Measurements from ENCODE around the gene ICE1. TPM values are rescaled to one million over a fixed set of nuclear protein-coding genes. Genes with fewer than 3 reads are reported as not detected.

Gene ICE1, protein sequence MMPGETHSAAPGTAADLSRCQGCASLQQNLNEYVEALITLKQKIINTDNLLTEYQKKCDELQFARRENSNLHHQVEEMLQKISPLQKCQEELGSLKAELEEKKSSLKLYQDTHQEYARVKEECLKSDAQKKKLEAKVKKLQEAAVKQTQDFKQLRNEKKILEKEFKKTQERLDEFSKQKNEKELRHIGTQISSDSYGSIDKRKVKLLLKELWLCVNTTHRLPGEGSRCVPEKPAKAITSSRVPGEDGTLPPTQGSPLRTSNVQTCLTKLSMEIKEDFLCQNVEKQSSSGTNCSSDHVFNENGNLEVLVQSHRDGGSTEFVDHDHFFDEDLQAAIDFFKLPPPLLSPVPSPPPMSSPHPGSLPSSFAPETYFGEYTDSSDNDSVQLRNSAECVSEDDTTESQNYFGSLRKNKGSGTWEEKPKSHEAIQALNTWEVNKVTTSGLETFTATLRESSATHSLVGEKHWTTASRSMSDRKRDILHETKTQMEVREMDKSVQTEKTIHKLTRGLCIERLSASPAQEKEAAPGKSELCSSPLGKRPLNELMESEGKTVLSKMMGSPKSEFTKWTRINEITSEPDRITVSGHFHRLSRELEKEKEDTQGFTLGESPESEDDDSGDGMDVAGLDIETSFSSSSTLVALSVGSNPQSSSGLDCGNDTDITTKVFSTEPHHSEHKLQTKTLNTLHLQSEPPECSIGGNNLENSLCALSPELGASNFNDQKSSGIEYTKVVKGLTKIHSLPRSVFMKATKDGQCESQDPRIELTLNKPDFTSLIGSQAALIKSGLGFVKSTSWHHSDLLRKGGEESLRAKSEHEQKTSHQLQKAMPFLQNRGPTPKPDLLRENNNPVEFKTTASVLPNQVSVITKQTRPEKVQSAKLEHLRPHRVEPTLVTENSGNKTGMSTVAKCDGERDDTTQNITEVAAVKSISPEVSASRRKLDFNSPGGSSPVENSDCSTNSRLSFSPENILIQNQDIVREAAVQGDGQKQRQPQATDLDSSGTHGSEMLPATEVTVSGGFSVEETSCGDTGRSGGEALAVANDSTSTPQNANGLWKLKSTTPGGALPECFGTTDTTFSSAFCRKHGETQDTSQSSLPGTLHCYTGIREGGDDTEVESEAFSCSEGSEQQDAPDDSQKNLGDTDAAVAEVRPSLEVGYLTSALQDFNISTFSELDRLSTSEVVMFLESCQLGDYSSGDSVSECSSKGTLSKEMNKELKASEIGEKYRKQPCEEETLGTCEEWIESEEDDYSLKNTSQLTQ (N-terminal part only)
- 15.7 TPM for polyA plus RNA-seq (2013, experiment 1 of 2)
- 16.4 TPM for polyA plus RNA-seq (2013, experiment 2 of 2)

DNA sequence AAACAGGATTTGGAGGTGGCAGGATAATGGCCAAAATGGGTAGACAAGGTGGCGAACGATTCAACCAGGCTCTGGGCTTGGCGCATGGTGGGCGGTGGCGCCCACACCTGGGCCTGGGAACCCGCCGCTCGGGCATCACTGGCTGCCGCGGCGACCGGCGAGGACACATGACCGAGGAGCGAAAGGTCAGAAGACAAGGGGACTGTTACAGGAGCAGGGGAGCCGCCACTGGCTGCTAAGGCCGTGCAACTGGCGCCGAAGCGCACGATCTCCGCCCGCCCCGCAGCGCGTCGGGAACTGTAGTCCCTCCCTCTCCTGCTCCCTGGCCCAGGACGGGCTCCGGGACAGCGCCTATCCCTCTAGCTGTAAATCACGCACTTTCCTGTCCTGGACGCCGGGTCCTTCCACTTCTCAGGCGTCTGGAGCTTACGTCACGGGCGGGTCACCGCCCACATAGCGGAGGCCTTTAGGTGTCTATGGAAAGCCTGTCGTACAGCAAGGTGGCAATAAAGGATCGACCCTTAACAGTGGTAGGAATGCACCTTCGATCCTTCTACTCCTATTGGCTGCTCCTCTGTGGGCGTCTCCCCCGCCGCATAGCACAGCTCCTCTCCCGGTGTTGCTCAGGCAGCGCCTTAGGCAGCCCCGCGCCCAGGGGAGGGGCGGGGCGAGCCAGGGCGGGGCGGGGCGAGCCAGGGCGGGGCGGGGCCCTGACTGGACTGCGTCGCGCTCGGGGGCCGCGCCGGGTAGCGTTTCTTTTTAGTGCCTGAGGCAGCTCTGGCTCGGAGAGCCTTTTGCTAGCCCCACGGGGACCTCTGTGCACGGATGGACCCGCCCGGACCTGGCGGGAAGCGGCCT lies at the start of gene ICE1:
ICE1 (plus strand) TSS at position 717 of the 858 bp plus-strand sequence. CDS start 239 bp downstream, outside the sequence.
- WGBS, 2 donors (ENCODE audit: extremely low coverage in 2 of 2, insufficient read length in 2 of 2, insufficient replicate concordance in 1 of 2): no CpG with 5 or more reads among the region's 71 CpGs

DNA sequence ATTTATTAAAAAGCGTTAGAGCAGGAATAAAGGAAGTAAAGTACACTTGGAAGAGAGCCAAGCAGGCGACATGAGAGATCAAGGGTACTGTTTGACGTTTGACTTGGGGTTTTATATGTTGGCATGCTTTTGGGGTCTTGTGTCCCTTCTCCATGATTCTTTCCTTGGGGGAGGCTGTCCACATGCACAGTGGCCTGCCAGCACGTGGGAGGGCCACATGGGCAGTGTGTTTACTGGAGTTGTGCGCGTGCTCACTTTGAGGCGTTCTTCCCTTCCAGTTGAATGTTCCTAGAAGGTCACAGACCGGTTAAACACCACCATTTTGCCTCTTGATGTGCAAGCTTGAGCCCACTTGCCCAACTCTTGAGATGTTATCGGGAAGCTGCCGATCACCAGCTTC lies 49.5 kb upstream of the ICE1 start:
- no peak for DNase-seq (ENCODE audit: low spot score)
- Histone ChIP-seq H3K79me1 (ENCODE audit: low read depth, low read length) (no peaks in the 10 kb centered on the region), H3K23ac (ENCODE audit: low read depth, low read length, poor library complexity) (no peak overlapping the region), H2BK5ac (ENCODE audit: low read length) (no peak overlapping the region), H3K9ac (ENCODE audit: low read depth, low read length, poor library complexity) (no peak overlapping the region), H2BK15ac (ENCODE audit: low read length) (no peak overlapping the region), H3K4me3 (ENCODE audit: low read length in 2 of 2) (no peak overlapping the region), H2BK12ac (ENCODE audit: low read length) (no peak overlapping the region), H3K36me3 (replicated peaks in 1 of 2; ENCODE audit: control insufficient read depth in 2 of 2, insufficient read depth in 2 of 2, low read length in 2 of 2) (no peaks in the 10 kb centered on the region), H2AFZ (ENCODE audit: low read length) (no peak overlapping the region), H3K18ac (ENCODE audit: low read length) (no peak overlapping the region), H2BK120ac (ENCODE audit: low read depth, low read length) (no peak overlapping the region), H3K27ac (replicated peaks; ENCODE audit: low read length) (no peak overlapping the region), H3K4me2 (ENCODE audit: insufficient read depth, low read length, poor library complexity, severe bottlenecking) (no peak overlapping the region), H3K4me1 (ENCODE audit: control insufficient read depth in 2 of 2, insufficient read depth in 1 of 2, low read depth in 1 of 2, low read length in 2 of 2) (peaks cover 0 to 1% of the 10 kb centered on the region in 2 donors), H4K91ac (ENCODE audit: low read depth, low read length, poor library complexity) (no peak overlapping the region), H3K4ac (ENCODE audit: low read length) (no peak overlapping the region), H3K14ac (ENCODE audit: low read length) (no peak overlapping the region), H2AK5ac (ENCODE audit: low read depth, low read length) (no peak overlapping the region), H4K8ac (ENCODE audit: low read depth, low read length) (no peak overlapping the region), H3K27me3 (ENCODE audit: control insufficient read depth in 3 of 3, insufficient read depth in 3 of 3, low read depth in 1 of 3, low read length in 3 of 3) (no peaks in the 10 kb centered on the region), H3K9me3 (replicated peaks in 1 of 2; ENCODE audit: control insufficient read depth in 2 of 2, insufficient read depth in 1 of 2, low read depth in 1 of 2, low read length in 2 of 2) (no peaks in the 10 kb centered on the region)
- WGBS, 2 donors (ENCODE audit: extremely low coverage in 2 of 2, insufficient read length in 2 of 2, insufficient replicate concordance in 1 of 2): no CpG with 5 or more reads among the region's 10 CpGs

More for the DNA sequence above, at the start of gene ICE1:
- Histone ChIP-seq H3K9ac (ENCODE audit: low read depth, low read length, poor library complexity) (peak within 1 kb of the TSS; percentile 83), H3K27me3 (ENCODE audit: control insufficient read depth in 3 of 3, insufficient read depth in 3 of 3, low read depth in 1 of 3, low read length in 3 of 3) (no peaks in the 10 kb centered on the region), H2BK15ac (ENCODE audit: low read length) (no peak within 1 kb of the TSS), H2BK120ac (ENCODE audit: low read depth, low read length) (no peak within 1 kb of the TSS), H4K8ac (ENCODE audit: low read depth, low read length) (no peak within 1 kb of the TSS), H4K91ac (ENCODE audit: low read depth, low read length, poor library complexity) (no peak within 1 kb of the TSS), H3K4me2 (ENCODE audit: insufficient read depth, low read length, poor library complexity, severe bottlenecking) (peak within 1 kb of the TSS; percentile 80), H3K14ac (ENCODE audit: low read length) (peak within 1 kb of the TSS; percentile 14), H2AFZ (ENCODE audit: low read length) (peak within 1 kb of the TSS; percentile 86), H3K4ac (ENCODE audit: low read length) (no peak within 1 kb of the TSS), H2AK5ac (ENCODE audit: low read depth, low read length) (no peak within 1 kb of the TSS), H3K4me1 (ENCODE audit: control insufficient read depth in 2 of 2, insufficient read depth in 1 of 2, low read depth in 1 of 2, low read length in 2 of 2) (peaks cover 6 to 13% of the 10 kb centered on the region in 2 donors), H3K27ac (replicated peaks; ENCODE audit: low read length) (peak within 1 kb of the TSS; percentile 90), H3K23ac (ENCODE audit: low read depth, low read length, poor library complexity) (peak within 1 kb of the TSS; percentile 67), H3K18ac (ENCODE audit: low read length) (peak within 1 kb of the TSS; percentile 94), H3K9me3 (replicated peaks in 1 of 2; ENCODE audit: control insufficient read depth in 2 of 2, insufficient read depth in 1 of 2, low read depth in 1 of 2, low read length in 2 of 2) (peaks cover 0 to 8% of the 10 kb centered on the region in 2 donors), H3K79me1 (ENCODE audit: low read depth, low read length) (no peaks in the 10 kb centered on the region), H2BK5ac (ENCODE audit: low read length) (peak within 1 kb of the TSS; percentile 20), H2BK12ac (ENCODE audit: low read length) (no peak within 1 kb of the TSS), H3K36me3 (replicated peaks in 1 of 2; ENCODE audit: control insufficient read depth in 2 of 2, insufficient read depth in 2 of 2, low read length in 2 of 2) (peaks cover 1 to 4% of the 10 kb centered on the region in 2 donors), H3K4me3 (ENCODE audit: low read length in 2 of 2) (peak within 1 kb of the TSS; percentile 81 to 97)
- DNase-seq (ENCODE audit: low spot score): peak; percentile 97

DNA sequence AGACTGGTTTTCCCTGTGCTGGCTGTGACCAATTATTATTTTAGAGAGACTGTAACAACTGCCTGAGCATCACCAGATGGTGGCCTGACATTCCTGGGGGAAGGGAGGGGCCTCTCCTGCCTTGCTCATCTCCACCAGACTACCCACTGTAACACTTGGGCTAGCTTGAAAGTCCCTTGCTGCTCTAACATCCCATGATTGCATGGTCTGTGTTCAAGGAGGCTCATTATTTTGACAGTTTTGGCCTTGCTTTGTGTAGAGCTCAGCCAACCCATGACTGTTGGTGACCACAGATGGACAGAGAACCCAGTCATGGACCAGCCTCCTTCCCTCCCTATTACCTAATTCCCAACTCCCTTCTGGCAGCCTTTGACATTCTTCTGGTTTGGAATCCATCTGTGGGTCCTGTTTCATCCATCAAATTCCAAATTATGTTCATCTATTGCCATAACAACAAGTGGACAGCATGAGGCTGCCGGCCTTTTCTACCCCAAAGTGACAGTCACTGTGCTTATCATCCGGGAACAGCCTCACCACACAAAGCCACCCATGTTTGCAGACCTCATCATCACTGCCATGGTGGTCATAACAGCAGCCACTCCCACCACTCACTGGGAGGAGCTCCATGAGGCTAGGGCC lies 49.0 kb upstream of the ICE1 start:
- no peak overlapping the region for H3K4ac ChIP-seq (ENCODE audit: low read length)
- H3K23ac ChIP-seq (ENCODE audit: low read depth, low read length, poor library complexity): no peak overlapping the region
- H3K4me2 ChIP-seq (ENCODE audit: insufficient read depth, low read length, poor library complexity, severe bottlenecking): no peak overlapping the region
- no peak for DNase-seq (ENCODE audit: low spot score)
- no peaks in the 10 kb centered on the region for H3K79me1 ChIP-seq (ENCODE audit: low read depth, low read length)
- no peak overlapping the region for H3K4me3 ChIP-seq (ENCODE audit: low read length in 2 of 2)
- H3K9me3 ChIP-seq (replicated peaks in 1 of 2; ENCODE audit: control insufficient read depth in 2 of 2, insufficient read depth in 1 of 2, low read depth in 1 of 2, low read length in 2 of 2): no peaks in the 10 kb centered on the region
- no peak overlapping the region for H2AK5ac ChIP-seq (ENCODE audit: low read depth, low read length)
- no peak overlapping the region for H4K91ac ChIP-seq (ENCODE audit: low read depth, low read length, poor library complexity)
- H3K9ac ChIP-seq (ENCODE audit: low read depth, low read length, poor library complexity): no peak overlapping the region
- peaks cover 0 to 1% of the 10 kb centered on the region in 2 donors for H3K4me1 ChIP-seq (ENCODE audit: control insufficient read depth in 2 of 2, insufficient read depth in 1 of 2, low read depth in 1 of 2, low read length in 2 of 2)
- no peak overlapping the region for H2BK5ac ChIP-seq (ENCODE audit: low read length)
- no peak overlapping the region for H3K14ac ChIP-seq (ENCODE audit: low read length)
- no peak overlapping the region for H3K18ac ChIP-seq (ENCODE audit: low read length)
- no peak overlapping the region for H2BK12ac ChIP-seq (ENCODE audit: low read length)
- no peak overlapping the region for H2AFZ ChIP-seq (ENCODE audit: low read length)
- WGBS, 2 donors (ENCODE audit: extremely low coverage in 2 of 2, insufficient read length in 2 of 2, insufficient replicate concordance in 1 of 2): no CpG with 5 or more reads among the region's 2 CpGs
- H2BK120ac ChIP-seq (ENCODE audit: low read depth, low read length): no peak overlapping the region
- H2BK15ac ChIP-seq (ENCODE audit: low read length): no peak overlapping the region
- H3K36me3 ChIP-seq (replicated peaks in 1 of 2; ENCODE audit: control insufficient read depth in 2 of 2, insufficient read depth in 2 of 2, low read length in 2 of 2): no peaks in the 10 kb centered on the region
- H4K8ac ChIP-seq (ENCODE audit: low read depth, low read length): no peak overlapping the region
- no peak overlapping the region for H3K27ac ChIP-seq (replicated peaks; ENCODE audit: low read length)
- no peaks in the 10 kb centered on the region for H3K27me3 ChIP-seq (ENCODE audit: control insufficient read depth in 3 of 3, insufficient read depth in 3 of 3, low read depth in 1 of 3, low read length in 3 of 3)

All from neuronal stem cell (in vitro differentiated cells).